ENCODE results near the gene ARX. TPM values are rescaled to one million over a fixed set of nuclear protein-coding genes. Genes with fewer than 3 reads are reported as not detected.

Gene ARX
- total RNA-seq, 1 donor from 2014 or later = not detected

- POLR2A ChIA-PET = no interaction called here
- CTCF ChIA-PET = no interaction called here
- Mint-ChIP-seq H3K36me3 (ENCODE audit: low read depth) (no peaks in the 10 kb centered on the region), H3K27ac (no peak overlapping the region), H3K9me3 (no peaks in the 10 kb centered on the region), H3K4me3 (peak overlapping the region; percentile 19), H3K4me1 (peaks cover 19% of the 10 kb centered on the region), H3K27me3 (peaks cover 24% of the 10 kb centered on the region)
- DNase-seq (no peak), ATAC-seq (ENCODE audit: low read depth) (no peak)
- TF ChIP-seq CTCF (IDR thresholded peaks at IDR 0.05) = no peak
- intact Hi-C loops (cut with micrococcal nuclease) = no loop called here
Observed at GRCh38 chrX:25004040-25004439, 11.7 kb downstream of the ARX start.

GRCh38 chrX:25003066-25003849 is 12.5 kb downstream of the ARX start:
- no peak for TF ChIP-seq CTCF (IDR thresholded peaks at IDR 0.05)
- no peaks in the 10 kb centered on the region for H3K36me3 Mint-ChIP-seq (ENCODE audit: low read depth)
- ChIA-PET POLR2A (no interaction called here), CTCF (no interaction called here)
- no peaks in the 10 kb centered on the region for H3K9me3 Mint-ChIP-seq
- H3K27ac Mint-ChIP-seq = no peak overlapping the region
- no peak for ATAC-seq (ENCODE audit: low read depth)
- intact Hi-C loops (cut with micrococcal nuclease) = loop anchor here (2.0 kb wide), 1 partner anchor 18 kb away; no protein-coding TSS in a partner anchor
- DNase-seq = no peak
- peaks cover 24% of the 10 kb centered on the region for H3K27me3 Mint-ChIP-seq
- peaks cover 19% of the 10 kb centered on the region for H3K4me1 Mint-ChIP-seq
- H3K4me3 Mint-ChIP-seq = peak overlapping the region; percentile 45

GRCh38 chrX:25002661-25003020 is 13.1 kb downstream of the ARX start:
- ATAC-seq (ENCODE audit: low read depth) (no peak), DNase-seq (no peak)
- intact Hi-C loops (cut with micrococcal nuclease) = loop anchor here (2.0 kb wide), 1 partner anchor 18 kb away; no protein-coding TSS in a partner anchor
- Mint-ChIP-seq H3K36me3 (ENCODE audit: low read depth) (no peaks in the 10 kb centered on the region), H3K4me1 (peaks cover 19% of the 10 kb centered on the region), H3K9me3 (no peaks in the 10 kb centered on the region), H3K27me3 (peaks cover 20% of the 10 kb centered on the region), H3K27ac (no peak overlapping the region), H3K4me3 (peak overlapping the region; percentile 45)
- ChIA-PET CTCF (no interaction called here), POLR2A (no interaction called here)
- TF ChIP-seq CTCF (IDR thresholded peaks at IDR 0.05) = no peak

- Mint-ChIP-seq H3K4me1 (peaks cover 19% of the 10 kb centered on the region), H3K9me3 (no peaks in the 10 kb centered on the region), H3K4me3 (no peak overlapping the region), H3K36me3 (ENCODE audit: low read depth) (no peaks in the 10 kb centered on the region), H3K27ac (no peak overlapping the region), H3K27me3 (peaks cover 18% of the 10 kb centered on the region)
- ChIA-PET CTCF (no interaction called here), POLR2A (no interaction called here)
- intact Hi-C loops (cut with micrococcal nuclease) = loop anchor here (2.0 kb wide), 1 partner anchor 19 kb away; no protein-coding TSS in a partner anchor
- ATAC-seq (ENCODE audit: low read depth) (no peak), DNase-seq (no peak)
- no peak for TF ChIP-seq CTCF (IDR thresholded peaks at IDR 0.05)
Observed at GRCh38 chrX:25001808-25002660, 13.7 kb downstream of the ARX start.

GRCh38 chrX:24999511-24999910 is 16.3 kb downstream of the ARX start:
- ChIA-PET POLR2A (no interaction called here), CTCF (no interaction called here)
- Mint-ChIP-seq H3K36me3 (ENCODE audit: low read depth) (peaks cover 11% of the 10 kb centered on the region), H3K4me1 (peaks cover 10% of the 10 kb centered on the region), H3K9me3 (no peaks in the 10 kb centered on the region), H3K27ac (no peak overlapping the region), H3K4me3 (no peak overlapping the region), H3K27me3 (peaks cover 8% of the 10 kb centered on the region)
- ATAC-seq (ENCODE audit: low read depth) (no peak), DNase-seq (no peak)
- intact Hi-C loops (cut with micrococcal nuclease) = no loop called here
- TF ChIP-seq CTCF (IDR thresholded peaks at IDR 0.05) = no peak

Data from activated B cell treated with CpG ODN at 0.5 μM for 24 hours (primary cell).